NCI-H1105 treated with DMSO at 0.1 percent for 48 hours (cell line): ENCODE data around the gene SORCS2.

Source experiments
- DNase-seq: peaks from one replicate; lab custom pipeline; 2025; lab: John Stamatoyannopoulos, UW

Gene SORCS2

DNA sequence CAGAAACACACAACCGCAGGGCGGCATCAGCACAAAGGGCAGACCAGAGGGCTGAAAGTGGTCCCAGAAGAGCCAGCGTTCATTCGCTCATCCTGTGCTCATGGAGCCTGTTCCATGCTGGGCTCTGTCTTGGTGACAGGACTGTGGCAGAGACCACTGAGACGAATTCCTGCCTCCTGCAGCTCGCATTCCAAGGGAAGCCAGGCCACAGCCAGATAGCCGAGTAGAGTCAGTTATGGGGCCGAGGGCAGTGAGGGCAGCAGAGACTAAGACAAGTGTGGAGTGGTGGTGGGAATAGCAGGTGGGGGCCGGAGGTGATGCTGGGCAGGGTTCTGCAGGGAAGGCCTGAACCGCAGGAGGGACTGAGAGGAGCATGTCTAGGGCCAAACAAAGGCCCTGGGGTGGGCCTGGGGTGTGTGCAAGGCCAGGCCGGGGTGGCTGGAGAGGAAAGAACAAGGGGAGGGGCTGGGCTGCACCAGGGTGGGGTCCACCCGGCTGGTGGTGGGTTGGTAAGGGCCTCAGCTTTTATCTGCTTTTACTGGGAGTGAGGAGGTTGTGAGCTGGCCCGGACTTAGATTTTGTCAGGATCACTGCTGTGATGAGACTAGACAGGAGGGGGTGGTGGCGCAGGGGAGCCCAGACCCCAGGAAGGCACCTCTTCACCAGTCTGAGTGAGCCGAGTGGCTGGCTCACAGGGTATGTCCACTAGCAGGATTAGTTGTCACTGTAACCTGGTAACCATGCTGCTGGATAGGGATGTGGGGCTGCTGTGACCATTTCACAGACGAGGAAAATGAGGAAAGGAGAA lies 236.1 kb downstream of the SORCS2 start:
- DNase-seq, result no peak

DNA sequence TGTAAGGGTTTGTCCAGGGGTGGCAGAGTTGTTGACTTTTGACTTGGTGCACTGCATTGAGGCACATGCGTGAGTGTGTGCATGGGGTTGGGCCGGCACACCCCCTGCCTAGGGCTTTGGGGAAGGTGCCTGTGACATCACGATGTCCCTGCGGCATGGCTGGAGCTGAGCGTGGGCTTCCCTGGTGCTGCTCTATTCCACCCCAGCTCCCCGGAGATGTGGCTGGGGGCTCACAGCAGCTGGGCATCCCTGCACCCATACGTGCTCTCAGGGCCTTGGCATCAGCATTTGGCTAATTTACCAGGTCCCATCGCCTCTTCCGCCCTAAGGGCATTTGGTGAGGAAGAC lies 236.7 kb downstream of the SORCS2 start:
- no peak for DNase-seq

DNA sequence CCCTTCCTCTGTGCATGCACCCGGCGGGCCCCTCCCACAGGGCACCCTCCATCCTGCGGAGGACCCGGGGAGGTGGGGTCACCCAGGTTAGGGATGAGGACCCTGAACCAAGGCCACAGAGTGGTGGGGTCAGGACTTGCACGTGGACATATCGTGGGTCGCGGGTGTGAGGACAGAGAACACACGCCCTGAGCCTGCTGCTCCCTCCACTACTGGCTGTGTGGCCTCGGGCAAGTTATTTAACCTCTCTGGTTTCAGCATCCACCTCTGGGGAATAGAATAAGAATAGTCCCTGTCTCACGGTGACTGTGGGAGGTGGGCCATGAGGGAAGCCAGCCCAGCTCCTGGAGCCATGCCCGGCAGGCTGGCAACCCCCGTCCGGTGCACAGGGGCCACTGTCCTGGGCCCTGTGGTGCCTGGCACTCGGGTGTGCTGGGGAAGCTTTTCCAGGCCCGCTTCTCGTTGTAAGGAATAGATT lies 237.3 kb downstream of the SORCS2 start:
- no peak for DNase-seq

DNA sequence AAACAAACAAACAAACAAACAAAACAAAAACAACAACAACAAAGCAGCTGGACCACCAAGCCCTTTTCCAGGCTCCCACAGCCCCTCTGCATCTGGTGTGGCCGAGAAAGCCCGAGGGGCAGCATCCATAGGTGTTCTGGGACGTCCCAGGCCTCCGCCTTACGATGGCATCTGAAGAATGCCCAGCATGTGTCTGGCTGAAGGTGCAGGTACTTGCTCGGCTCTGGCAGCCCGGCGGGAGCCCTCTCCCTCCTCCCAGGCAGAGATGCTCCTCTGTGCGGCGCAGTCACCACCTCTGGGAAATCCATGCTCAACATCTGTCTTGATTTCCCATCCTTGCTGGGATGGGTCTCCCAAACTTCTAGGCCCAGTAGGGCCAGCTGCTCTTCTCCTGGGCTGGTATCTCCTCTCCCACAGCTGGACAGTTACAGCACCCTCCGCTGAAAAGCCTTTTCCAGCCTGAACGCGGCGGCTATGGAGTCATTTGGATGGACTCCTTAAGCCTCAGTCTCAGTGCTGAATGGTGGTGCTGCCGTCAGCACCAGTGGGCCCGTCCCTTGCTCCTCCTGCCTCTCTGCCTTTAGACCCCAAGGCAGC lies 238.1 kb downstream of the SORCS2 start:
- DNase-seq, result no peak

DNA sequence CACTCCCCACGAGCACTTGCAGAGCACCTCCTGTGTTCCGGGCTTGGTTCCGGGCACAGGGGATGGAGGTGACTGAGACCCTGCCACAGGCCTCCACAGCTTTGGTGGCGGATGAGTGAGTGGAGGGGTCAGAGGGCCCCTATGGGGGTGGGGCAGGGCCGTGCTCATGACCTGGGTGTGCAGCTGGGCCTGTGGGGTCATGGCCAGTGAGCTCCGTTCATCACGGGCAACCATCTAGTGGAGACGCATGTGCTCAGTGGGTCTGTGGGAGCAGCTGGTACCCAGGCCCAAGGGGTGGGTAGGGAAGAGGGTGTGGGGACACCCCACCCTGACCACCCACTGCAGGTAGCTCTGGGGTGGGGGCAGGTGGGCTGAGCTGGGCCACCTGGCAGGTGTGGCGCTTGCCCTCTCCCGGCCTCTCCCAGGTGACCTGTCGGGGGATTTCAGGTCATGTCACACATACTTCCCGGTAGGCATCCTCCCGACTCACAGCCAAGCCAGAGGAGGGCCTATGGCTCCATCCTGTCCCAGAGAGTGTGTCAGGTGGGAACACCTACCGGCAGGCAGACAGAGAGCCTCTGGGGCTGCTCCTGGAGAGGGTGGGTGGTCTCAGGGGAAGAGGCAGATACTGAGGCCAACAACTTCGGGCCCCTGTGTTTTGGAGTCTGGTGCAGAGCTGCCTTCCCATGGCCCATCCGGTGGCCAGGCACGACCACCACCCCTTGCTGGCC lies 238.8 kb downstream of the SORCS2 start:
- no peak for DNase-seq

DNA sequence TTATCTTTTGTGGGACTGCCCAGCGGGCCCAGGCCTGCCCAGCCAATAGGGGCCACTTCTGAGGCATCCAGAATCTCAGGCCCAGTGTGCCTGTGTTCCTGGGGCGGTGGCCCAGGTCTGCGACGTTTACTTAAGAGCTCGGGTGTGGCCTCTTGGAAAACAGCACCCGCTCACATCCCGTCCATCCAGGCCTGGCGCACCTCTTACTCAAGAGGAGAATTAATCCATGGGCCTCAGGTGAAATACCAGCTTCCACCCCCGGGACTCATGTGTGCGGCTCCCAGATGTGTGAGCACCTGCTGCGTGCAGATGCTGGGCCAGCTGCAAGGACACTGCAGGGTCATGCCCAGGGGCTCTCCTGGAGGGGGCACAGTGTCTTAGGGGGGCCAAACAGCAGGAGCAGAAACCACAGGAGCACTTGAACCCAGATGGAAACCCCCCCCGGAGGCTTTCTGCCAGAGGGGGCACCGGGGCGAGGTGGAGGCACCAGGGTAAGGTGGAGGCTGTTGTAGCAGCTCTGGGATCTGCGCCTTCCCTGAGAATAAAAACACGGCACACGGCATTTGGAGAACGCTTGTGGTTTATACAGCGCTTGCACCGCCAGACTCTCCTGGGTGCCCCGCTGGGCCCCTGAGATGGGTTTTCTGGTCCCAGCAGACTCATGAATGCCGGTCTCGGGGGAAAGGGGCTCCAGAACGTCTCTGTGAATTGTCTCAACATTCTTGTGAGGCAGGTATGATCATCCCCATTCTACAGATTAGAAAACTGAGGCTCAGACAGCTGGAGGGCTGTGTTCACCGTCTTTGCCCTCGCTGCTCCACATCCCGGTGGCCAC lies 239.6 kb downstream of the SORCS2 start:
- no peak for DNase-seq

DNA sequence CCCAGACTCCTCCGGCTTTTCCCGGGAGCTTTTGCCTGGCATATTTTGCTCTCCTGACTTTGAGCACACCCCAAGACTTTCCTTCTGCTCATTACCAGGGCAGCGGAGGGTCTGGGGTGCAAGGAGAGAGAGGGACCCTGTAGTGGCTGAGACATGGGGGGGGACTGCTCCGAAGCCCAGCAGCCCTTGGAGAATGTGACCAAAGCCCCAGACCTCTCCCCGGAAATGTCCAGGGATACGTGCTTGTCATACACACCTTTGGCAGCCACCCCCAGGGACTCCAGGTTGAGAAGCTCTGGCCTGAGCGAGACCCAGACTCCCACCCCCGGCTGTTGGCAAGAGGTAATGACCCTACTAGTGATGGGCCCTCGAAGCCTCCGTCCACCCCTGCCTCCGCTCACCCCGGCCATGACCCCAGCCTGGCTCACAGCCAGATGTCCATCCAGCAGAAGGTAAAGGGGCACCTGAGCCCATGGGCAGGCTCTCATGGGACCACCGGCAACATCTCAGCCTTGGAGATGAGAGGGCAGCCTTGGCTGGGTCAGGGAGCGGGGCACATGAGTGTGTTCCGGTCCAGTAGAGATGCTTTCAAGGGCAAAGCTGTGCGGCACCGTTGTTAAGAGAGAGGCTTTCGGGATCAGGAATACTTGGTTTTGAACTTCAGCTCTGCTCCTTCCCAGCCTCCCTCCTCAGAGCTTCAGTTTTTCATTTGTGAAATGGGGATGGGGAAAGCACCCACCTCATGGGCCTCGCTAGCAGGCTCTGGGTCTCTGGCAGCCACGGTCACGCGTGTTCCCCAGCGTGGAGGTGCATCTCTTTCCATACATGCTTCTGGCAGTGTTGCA lies 240.4 kb downstream of the SORCS2 start:
- DNase-seq, result no peak

DNA sequence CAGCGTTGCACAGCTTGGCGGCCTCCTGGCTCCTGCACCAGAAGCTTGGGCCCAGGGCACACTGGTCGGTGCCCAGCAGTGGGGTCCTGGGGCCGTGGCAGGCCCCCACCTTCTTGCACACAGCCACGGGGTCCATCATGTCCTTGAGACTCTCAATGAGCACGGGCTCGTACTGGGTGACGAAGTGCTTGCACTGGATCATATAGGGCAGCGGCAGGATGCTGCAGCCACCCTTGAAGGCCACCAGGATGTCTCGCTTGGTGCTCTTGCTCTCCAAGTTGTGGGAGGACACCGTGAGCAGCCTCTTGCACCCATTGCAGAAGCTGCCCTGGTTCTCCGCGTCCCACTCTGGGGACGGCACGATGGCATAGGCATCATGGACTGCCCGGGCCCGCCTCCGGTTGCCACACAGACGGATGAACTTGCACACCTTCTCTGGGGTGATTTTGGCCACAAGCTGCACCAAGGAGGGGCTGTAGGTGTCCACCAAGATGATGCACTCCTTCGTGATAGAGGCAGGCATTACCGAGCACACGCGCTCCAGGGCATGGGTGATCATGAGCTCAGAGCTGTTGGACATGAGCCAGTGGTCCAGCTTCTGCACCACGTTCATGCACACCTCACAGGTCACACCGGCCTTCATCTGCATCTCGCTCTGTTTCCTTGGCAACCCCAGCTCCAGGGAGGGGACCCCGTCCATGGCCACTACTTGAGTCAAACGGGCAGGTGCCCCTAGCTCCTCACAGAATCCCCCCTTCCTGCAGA lies 241.2 kb downstream of the SORCS2 start:
- DNase-seq, result no peak

DNA sequence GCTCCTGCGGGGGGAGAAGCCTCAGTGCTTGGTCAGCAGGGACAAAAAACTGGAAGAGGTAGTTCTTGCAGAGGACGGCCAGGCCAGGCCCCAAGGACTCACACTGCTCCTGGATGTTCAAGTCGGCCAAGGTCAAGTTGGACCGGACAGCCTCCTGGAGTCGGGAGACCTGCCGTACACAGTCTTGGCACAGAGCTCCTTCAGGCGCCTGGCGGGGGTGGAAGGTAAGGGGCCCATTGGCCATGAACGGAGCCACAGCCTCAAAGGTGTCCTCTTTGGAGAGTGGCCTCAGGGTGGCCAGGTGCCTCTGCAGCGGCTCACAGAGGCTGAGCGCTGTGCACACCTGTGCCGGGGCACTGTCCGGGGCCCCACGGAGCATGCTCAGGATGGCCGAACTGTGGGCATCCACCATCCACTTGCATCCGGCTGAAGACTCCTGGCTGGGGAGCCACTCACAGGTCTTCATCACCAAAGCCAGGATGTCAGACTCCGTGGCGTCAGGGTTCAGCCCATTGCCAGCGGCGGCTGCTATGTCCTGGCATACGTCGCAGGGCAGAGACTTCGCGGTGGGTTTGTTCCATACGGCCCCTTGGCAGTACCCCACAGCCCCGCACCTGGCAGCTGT lies 241.9 kb downstream of the SORCS2 start:
- no peak for DNase-seq

DNA sequence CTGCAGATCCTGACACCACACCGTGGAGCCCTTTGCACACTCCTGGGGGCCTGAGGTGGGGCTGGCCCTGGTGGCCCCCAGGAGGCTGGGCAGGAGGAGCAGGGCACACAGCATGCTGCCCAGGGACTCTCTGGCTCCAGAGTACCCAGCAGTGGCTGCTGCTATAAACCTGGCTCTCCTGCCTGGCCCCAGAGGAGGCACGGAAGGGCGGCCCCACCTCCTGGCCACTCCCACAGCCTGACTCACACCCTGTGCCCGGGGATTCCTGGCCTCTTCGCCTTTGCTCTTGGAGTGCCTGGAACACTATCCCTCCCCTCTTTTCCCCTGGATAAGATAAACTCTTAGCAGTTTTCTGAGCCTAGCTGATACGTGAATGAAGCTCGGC lies 242.4 kb downstream of the SORCS2 start, which contains the start of gene PSAPL1:
Gene PSAPL1, minus strand, starts transcription at position 165 of the 385 bp plus-strand sequence. Its CDS starts 51 bp downstream, at position 114.
- no peak for DNase-seq

DNA sequence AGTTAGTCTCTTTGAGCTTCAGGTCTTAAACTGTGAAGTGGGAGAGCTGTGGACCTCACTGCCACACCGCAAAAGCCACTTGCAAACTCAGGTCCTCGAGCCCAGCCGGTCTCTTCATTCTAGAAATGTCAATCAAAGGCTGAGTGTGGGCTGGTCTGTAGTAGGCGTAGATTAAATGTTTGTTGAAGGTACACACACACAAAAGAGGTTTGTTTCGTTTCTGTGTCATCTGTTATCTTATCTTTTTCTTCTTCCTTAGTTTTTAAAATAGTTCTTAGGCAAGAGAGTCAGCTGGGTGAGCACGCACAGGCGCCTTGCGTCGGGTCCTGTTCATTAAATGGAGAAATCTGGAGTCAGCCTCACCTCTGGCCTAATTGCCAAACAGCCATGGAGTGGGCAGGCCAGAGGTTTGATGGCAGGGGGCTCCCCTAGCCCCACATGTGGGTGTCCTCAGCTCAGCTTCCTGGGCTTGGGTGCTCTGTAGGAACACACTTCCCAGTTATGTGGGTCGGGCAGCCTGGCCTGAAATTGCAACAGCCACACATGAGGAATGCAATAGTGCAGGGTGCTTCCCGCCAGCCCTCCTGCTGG lies 243.2 kb downstream of the SORCS2 start:
- no peak for DNase-seq

DNA sequence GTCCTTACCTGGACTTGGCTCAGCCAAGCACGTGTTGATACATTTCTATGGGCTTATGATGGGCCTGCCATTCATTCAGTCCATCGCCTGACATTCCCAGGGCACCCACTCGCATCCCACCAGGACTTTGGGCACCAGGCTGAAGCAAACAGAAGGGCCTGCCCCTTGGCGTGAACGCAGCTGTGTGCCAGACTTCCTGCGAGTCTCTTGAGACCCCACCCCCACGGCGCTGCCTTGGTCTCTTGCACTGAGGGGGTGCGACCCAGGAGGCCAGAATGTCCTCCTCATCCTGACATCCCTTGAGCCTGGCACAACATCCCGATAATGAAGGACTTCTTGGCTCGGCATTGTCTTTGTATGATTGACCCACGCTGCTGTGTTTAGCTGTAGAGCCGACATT lies 243.9 kb downstream of the SORCS2 start:
- DNase-seq, result no peak

DNA sequence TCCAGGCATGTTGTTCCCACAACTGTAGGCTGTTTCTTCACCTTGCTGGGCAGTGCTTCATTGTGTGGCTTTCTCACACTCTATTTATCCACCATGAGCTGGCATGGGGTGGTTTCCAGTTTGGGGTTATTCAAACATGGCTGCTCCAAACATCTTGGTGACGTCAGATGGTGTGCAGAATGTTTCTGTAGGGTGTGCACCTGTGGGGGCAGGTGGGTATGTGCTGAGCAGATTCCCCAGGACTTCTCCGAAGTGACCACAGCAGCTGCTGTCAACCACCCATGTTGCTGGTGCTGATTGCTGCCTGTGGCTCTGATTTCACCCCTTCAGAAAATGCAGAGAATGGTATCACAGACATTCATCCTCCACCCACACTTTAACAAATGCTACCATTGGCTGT lies 247.4 kb downstream of the SORCS2 start:
- no peak for DNase-seq

DNA sequence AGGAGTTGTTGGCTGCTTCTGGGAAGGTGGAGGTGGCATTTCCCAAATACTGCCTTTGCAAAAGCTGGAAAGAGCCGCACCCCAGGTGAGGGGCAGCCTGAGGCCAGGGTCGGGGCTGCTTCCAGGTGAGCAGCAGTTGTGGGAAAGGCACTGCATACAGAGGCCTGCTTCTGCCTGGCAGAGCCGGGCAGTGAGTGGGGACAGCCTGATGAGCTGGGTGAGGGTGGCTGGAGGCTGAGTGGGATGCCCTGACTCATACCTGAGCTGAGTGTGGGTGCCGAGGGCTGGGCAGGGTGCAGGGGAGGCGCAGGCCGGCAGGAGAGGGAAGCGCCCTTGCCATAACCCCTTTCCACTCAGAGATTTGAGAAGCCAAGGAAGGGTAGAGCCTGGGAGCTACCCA lies 248.9 kb downstream of the SORCS2 start:
- no peak for DNase-seq

DNA sequence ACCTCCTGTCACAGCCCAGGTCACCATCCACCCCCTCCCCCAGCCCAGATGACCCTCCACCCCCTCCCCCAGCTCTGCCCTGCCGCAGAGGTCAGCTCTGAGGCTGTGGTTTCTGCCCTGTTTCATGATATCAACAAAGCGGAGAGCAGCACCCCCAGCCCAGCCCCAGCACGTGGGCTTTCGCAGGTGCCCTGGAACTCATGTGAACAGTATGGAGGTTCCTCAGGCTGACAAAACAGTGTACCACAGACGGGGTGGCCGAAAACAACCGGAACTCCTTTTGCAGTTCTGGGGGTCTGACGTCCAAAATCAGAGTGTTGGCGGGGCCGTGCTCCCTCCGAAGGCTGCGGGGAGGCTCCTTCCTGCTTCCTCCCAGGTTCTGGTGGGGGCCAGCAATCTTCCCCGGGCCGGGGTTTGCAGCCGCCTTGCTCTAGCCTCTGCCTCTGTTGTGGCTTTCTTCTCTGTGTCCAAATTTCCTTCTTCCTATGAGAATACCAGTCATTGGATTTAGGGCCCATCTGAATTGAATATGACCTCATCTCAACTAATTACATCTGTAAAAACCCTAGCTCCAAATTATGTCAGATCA lies 250.3 kb downstream of the SORCS2 start:
- DNase-seq, result no peak

DNA sequence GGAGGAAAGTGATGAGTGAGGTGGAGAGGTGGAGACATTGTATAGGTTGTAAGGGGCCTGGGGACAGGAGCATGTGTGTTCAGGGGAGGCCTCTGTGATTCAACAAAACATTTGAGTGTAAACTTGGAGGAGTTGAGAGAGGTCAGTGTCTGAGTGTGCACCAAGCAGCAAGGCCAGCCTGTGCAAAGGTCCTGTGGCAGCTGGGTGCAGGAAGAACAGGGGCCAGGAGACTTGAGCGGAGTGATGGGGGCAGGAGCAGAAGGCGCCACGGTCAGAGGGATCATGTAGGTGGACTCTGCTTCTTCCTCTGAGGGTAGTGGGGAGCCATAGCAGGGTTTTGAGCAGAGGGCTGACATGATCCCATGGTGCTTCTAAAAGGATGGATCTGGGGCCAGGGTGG lies 252.0 kb downstream of the SORCS2 start:
- no peak for DNase-seq

DNA sequence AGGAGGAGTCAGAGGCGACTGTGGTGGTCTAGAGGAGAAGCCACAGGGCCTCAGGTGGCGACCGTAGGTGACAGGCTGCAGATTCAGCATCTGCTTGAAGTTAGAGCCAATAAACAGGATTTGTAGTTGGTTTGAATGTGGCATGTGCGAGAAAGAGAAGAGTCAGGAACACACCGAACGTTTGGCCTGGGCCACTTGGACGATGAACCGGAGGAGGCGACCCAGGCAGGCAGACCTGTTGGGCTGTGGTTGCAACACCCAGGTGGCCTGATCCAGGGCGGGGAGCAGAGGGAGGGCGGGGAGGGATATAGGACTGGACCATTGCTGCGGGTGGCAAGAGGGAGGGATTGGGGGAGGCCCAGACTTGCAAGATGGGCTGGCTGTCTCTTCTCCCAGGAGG lies 252.4 kb downstream of the SORCS2 start:
- DNase-seq, result no peak

DNA sequence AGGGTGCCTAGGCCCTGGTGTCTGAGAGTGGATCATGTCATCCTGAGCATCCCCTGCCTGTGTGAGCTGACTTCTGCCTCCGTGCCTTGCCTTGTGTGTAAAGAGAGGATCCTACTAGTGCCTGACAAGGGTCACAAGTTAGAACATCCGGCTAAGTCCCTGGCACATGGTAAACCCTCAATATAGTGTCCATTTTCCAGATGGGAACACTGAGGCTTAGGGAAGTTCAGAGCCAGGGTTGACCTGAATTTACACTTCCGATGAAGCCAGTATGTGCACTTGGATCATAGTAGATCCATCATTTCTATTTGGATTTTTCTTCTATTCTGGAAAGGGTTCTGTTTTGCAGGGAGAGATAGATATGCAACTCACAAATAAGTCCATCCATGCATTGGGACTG lies 254.9 kb downstream of the SORCS2 start:
- DNase-seq, result no peak

DNA sequence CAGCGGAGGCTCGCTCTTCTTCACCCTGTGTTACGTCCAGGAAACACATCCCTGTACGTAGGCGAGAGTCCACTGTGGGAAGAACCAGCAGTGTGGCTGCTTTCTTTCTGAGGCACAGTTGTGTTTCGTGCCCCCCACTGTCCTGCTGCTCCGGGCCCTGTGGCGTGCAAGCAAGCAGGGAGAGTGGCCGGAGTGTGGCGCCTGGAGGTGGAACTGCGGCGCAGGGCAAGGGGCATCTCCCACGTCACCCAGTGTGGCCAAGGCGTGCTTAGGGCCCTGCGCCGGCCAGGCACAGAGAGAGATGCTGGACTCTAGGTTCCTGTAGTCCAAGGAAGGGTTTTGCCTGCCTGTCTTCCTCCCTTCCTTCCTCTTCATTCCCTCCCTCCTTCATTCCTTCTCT lies 255.7 kb downstream of the SORCS2 start:
- DNase-seq, result no peak
